Measurements from ENCODE around the gene CPVL. TPM values are rescaled to one million over a fixed set of nuclear protein-coding genes. Genes with fewer than 3 reads are reported as not detected.

The CPVL gene
- polyA plus RNA-seq, 3 donors, result 410 to 1,111 (median 1,108) TPM

GRCh38 chr7:29030781-29031275 is 115.5 kb downstream of the CPVL start:
- no peak for DNase-seq
- Histone ChIP-seq H3K4me1 (ENCODE audit: control insufficient read depth in 1 of 2, insufficient read depth in 2 of 2, low read length in 2 of 2) (no peaks in the 10 kb centered on the region), H4K20me1 (ENCODE audit: insufficient read depth, low read length) (peaks cover 97% of the 10 kb centered on the region), H3K9ac (ENCODE audit: insufficient read depth, low read length, poor library complexity, severe bottlenecking) (no peak overlapping the region), H3K9me3 (replicated peaks in 1 of 2; ENCODE audit: control insufficient read depth in 1 of 2, insufficient read depth in 1 of 2, low read length in 2 of 2) (peaks cover 0 to 29% of the 10 kb centered on the region in 2 donors), H3K4me3 (replicated peaks in 1 of 3; ENCODE audit: low read depth in 2 of 3, low read length in 3 of 3) (no peak overlapping the region), H3K27me3 (ENCODE audit: control insufficient read depth in 2 of 2, insufficient read depth in 2 of 2, low read length in 2 of 2) (no peaks in the 10 kb centered on the region), H2AFZ (ENCODE audit: insufficient read depth, low read depth, low read length, poor library complexity, severe bottlenecking) (no peak overlapping the region), H3K36me3 (replicated peaks in 1 of 2; ENCODE audit: control insufficient read depth in 1 of 2, insufficient read depth in 2 of 2, low read length in 2 of 2) (peaks cover 47 to 81% of the 10 kb centered on the region in 2 donors), H3K4me2 (replicated peaks; ENCODE audit: extremely low read depth, low read length, poor library complexity, severe bottlenecking) (no peak overlapping the region), H3K27ac (ENCODE audit: low read depth in 1 of 2, low read length in 2 of 2) (no peak overlapping the region), H3K79me2 (ENCODE audit: insufficient read depth, low read length) (no peaks in the 10 kb centered on the region)
- Mint-ChIP-seq H3K9me3 (peaks cover 24 to 34% (median 28%) of the 10 kb centered on the region in 7 donors), H3K27me3 (ENCODE audit: low read depth in 3 of 3) (peaks cover 0 to 2% (median 1%) of the 10 kb centered on the region in 3 donors), H3K4me1 (peaks cover 4% of the 10 kb centered on the region), H3K36me3 (peaks cover 68 to 72% of the 10 kb centered on the region in 2 donors), H3K27ac (no peak overlapping the region), H3K4me3 (no peak overlapping the region)
- WGBS (ENCODE audit: insufficient coverage), result 100% methylated on average over 1 of the region's 3 CpGs
- no peak for TF ChIP-seq CTCF (IDR thresholded peaks at IDR 0.05)
- intact Hi-C loops (cut with micrococcal nuclease), result no loop called here

- no peaks in the 10 kb centered on the region for H3K4me1 ChIP-seq (ENCODE audit: control insufficient read depth in 1 of 2, insufficient read depth in 2 of 2, low read length in 2 of 2)
- H3K9me3 ChIP-seq (replicated peaks in 1 of 2; ENCODE audit: control insufficient read depth in 1 of 2, insufficient read depth in 1 of 2, low read length in 2 of 2), result peaks cover 12 to 46% of the 10 kb centered on the region in 2 donors
- H3K36me3 ChIP-seq (replicated peaks in 1 of 2; ENCODE audit: control insufficient read depth in 1 of 2, insufficient read depth in 2 of 2, low read length in 2 of 2), result peaks cover 82 to 95% of the 10 kb centered on the region in 2 donors
- 90% methylated on average over 5 of the region's 6 CpGs for WGBS (ENCODE audit: insufficient coverage)
- H3K4me1 Mint-ChIP-seq, result no peaks in the 10 kb centered on the region
- H2AFZ ChIP-seq (ENCODE audit: insufficient read depth, low read depth, low read length, poor library complexity, severe bottlenecking), result no peak overlapping the region
- H3K9ac ChIP-seq (ENCODE audit: insufficient read depth, low read length, poor library complexity, severe bottlenecking), result no peak overlapping the region
- H3K4me2 ChIP-seq (replicated peaks; ENCODE audit: extremely low read depth, low read length, poor library complexity, severe bottlenecking), result no peak overlapping the region
- H3K4me3 Mint-ChIP-seq, result no peak overlapping the region
- no peak for DNase-seq
- H3K4me3 ChIP-seq (replicated peaks in 1 of 3; ENCODE audit: low read depth in 2 of 3, low read length in 3 of 3), result no peak overlapping the region
- H3K27me3 ChIP-seq (ENCODE audit: control insufficient read depth in 2 of 2, insufficient read depth in 2 of 2, low read length in 2 of 2), result no peaks in the 10 kb centered on the region
- H3K27me3 Mint-ChIP-seq (ENCODE audit: low read depth in 3 of 3), result peaks cover 0 to 2% (median 0%) of the 10 kb centered on the region in 3 donors
- H3K79me2 ChIP-seq (ENCODE audit: insufficient read depth, low read length), result no peaks in the 10 kb centered on the region
- peak overlapping the region in 1 of 7 donors; percentile 38 for H3K27ac Mint-ChIP-seq
- peaks cover 86 to 96% of the 10 kb centered on the region in 2 donors for H3K36me3 Mint-ChIP-seq
- H4K20me1 ChIP-seq (ENCODE audit: insufficient read depth, low read length), result peaks cover 95% of the 10 kb centered on the region
- intact Hi-C loops (cut with micrococcal nuclease), result no loop called here
- TF ChIP-seq CTCF (IDR thresholded peaks at IDR 0.05), result no peak
- H3K27ac ChIP-seq (ENCODE audit: low read depth in 1 of 2, low read length in 2 of 2), result no peak overlapping the region
- H3K9me3 Mint-ChIP-seq, result peaks cover 17 to 43% (median 41%) of the 10 kb centered on the region in 7 donors
These were observed 123.9 kb downstream of the CPVL start for GRCh38 chr7:29022291-29022988.

Measured in CD14-positive monocyte (primary cell).